Frontal cortex (tissue), 4 donors: ENCODE data around the gene TMEM201. TPM values are rescaled to one million over a fixed set of nuclear protein-coding genes. Genes with fewer than 3 reads are reported as not detected.

ENCODE experiments used
- DNase-seq, 2 donors: peaks; one replicate each; pipeline ENCODE4 v3.0.0; 2012; ENCODE audit warnings: low spot score in 2 of 2
- FAIRE-seq: peaks from 2 replicates; lab custom pipeline; 2012; peaks lifted over from hg19 to GRCh38; lab: Jason Lieb, UNC
- total RNA-seq: library from RNA; depleted of rRNA; stranded (reverse); fragments of >200 nt; gene quantifications from one replicate; pipeline ENCODE4 v1.2.3, GENCODE V29; 2014
- donor health status: control.
- donor health status: control.
- donor health status: control.

TMEM201 gene
- total RNA-seq, 1 donor from 2014 or later = 3.7 TPM

DNA sequence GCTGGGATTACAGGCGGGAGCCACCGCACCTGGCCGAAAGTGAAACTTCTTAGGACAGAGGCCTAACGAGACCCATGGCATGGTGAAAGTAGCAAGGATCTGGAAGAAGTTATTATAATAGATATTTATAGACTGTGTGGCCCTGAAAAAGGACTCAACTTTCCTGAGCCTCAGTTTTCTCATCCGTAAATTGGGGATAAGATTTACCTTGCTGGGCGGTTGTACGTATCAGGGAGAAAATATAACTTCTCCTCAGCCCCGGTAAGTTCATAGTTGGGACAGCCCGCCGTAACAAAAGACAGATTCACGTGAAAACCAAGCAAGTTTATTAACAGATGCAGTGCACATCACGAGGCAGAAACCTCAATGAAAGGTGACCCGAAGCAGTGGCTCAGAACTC is 57.3 kb downstream of the TMEM201 start:
- FAIRE-seq = no peak
- DNase-seq = no peak

- no peak for FAIRE-seq
- no peak for DNase-seq
Measured at GRCh38 chr1:9648171-9648570, 59.5 kb downstream of the TMEM201 start.

DNA sequence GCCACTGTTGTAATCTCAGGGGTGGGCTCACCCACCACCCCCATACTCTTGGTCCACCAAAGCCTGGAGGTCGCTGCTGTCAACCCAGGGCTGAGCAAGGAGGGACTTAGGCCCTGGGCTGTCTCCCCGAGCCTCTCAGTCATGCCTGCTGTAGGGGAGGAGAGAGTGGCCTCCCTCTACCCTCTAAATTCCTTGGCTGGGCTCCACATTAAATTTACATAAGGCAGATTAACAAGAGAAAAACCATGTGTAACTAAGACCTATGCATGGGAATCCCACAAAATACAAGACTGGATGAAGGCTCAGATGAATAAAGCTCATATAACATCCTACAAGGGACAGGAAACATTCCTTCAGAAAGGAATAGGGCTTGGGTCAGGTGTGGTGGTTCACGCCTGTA is 61.1 kb downstream of the TMEM201 start:
- no peak for FAIRE-seq

GRCh38 chr1:9651220-9651564 is 62.5 kb downstream of the TMEM201 start:
- DNase-seq (no peak), FAIRE-seq (no peak)

More for the DNA sequence above, 61.1 kb downstream of the TMEM201 start:
- DNase-seq = no peak

GRCh38 chr1:9651565-9652378 is 63.1 kb downstream of the TMEM201 start, which contains the start of gene PIK3CD:
PIK3CD (plus strand) TSS chr1:9651731; CDS start chr1:9710456, 58,725 bp downstream.
- DNase-seq (no peak), FAIRE-seq (no peak)

DNA sequence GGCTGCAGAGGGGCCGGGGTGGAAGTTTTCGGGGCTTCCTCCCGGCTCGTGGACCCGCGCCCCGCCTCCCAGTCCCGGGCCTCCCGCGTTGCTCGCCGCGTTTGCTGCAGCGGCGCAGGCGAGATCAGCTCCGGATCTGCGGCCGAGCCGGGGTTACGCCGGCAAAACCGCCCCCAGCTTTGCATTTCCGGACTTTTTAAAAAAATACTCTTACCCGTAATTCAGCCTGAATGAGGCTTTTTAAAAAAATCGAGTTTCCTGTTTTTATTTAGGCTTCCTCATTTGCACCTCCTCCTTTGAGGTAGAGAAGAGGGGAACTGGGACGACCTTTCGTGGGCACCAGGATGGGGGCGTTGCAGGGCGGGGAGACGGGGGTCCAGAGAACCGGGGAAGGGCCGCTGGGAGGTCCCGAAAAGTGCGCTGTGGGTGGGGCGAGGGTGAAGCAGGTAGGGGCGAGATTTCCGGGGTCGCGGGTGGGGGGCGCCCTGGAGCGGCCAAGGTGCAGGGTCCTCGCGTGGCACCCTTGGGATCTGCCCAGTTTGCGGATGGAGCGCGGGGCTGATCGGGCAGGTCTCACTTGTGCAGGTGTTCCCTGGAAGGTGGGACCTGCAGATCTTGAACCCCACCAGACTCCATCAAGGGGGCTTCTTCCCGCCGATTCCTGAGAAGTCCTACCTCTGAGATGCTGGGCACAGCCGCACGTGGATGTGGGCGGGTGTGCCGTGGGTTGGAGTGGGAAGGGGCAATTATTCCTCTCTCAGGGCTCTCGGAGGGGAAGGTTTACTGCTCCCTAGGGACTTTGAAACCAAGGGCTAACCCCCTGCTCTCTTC is 63.9 kb downstream of the TMEM201 start:
- DNase-seq = no peak

GRCh38 chr1:9653210-9653490 is 64.4 kb downstream of the TMEM201 start:
- no peak for FAIRE-seq
- DNase-seq = no peak

More for the DNA sequence above, 63.9 kb downstream of the TMEM201 start:
- no peak for FAIRE-seq

- FAIRE-seq (no peak), DNase-seq (no peak)
Measured at GRCh38 chr1:9653491-9654050, 64.9 kb downstream of the TMEM201 start.

DNA sequence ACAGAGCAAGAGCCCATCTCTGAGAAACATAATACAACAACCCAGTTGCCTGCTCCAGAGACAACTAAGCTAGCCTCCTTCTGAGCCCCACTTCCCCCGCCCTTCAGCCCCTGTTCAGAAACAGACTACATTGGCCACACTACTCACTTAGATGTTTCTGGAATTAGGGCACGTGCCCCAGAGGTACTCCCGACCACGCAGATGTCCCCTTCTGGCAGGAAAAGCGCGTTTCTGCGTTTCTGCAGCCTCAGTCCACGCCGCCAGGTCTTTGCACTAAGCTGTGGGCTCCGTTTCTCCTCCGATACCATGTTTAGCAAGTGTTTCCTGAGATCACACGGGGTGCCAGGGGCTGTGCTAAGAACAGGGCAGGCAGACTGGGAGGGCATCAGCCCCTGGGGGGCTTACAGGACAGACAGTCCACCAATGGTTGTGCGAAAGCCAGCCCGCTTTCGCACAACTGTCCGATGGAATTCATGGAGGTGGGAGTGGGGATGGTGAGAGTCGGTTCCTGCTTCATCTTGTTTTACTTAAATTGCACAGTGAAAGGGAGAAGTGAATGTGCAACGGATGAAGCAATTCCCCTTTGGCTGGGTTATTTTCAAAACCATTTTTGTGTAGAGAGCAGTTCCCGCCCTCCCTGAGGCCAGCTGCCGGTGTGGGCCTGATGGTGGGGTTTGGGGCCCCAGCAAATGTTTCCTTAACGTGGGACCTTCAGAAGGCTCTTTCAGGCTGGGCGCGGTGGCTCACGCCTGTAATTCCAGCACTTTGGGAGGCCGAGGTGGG is 65.5 kb downstream of the TMEM201 start:
- FAIRE-seq = no peak

GRCh38 chr1:9654834-9655723 is 66.4 kb downstream of the TMEM201 start:
- no peak for DNase-seq
- FAIRE-seq = no peak

More for the DNA sequence above, 65.5 kb downstream of the TMEM201 start:
- DNase-seq = no peak

- DNase-seq (no peak), FAIRE-seq (no peak)
Measured at GRCh38 chr1:9655836-9656235, 67.1 kb downstream of the TMEM201 start.

GRCh38 chr1:9657521-9658032 is 68.9 kb downstream of the TMEM201 start:
- FAIRE-seq = no peak

DNA sequence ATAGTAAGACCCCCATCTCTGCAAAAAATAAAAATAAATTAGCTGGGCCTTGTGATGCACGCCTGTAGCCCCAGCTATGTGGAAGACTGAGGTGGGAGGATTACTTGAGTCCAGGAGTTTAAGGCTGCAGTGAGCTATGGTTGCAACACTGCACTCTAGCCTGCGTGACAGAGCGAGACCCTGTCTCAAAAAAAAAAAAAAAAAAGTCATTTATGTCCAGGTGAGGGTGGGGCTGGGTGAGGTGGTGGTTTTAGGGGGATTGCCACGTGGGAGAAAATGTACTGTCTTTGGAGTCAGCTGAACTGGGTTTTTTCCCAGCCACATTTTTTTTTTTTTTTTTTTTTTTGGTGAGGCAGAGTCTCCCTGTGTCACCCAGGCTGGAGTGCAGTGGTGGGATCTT is 69.5 kb downstream of the TMEM201 start:
- DNase-seq (no peak), FAIRE-seq (no peak)

More at GRCh38 chr1:9657521-9658032, 68.9 kb downstream of the TMEM201 start:
- DNase-seq = no peak

DNA sequence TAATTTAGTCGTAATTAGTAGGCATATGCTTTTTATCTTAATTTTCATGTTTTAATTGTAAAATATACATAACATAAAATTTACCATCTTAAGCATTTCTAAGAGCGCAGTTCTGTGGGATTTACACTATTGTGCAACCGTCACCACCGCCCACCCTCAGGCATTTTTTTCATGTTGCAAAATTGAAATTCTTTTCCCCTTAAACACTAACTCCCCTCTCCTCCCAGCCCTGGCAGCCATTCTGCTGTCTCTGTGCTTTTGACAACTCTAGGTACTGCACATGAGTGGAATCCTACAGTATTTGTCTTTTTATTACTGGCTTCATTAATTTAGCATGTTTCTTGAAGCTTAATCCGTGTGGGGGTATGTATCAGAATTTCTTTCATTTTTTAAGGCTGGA is 70.6 kb downstream of the TMEM201 start:
- DNase-seq (no peak), FAIRE-seq (no peak)

DNA sequence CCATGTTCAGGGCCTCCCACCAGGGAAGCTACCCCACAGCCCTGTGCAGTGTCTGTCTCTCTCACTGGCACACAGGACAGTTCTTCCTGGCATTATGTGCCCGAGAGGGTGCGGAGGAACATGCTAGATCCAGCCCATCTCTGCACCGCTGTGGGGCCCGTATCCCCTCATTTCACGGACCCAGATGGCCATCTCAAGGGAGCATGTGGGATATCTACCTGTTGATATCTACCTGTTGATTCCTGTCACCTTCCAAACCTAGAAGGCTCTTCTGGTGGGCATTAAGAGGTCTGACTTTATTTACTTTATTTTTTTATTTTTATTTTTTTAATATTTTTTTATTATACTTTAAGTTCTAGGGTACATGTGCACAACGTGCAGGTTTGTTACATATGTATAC is 74.5 kb downstream of the TMEM201 start:
- FAIRE-seq (no peak), DNase-seq (no peak)
